Lower leg skin (tissue), 4 donors: ENCODE results near the gene ARHGAP15. TPM values are rescaled to one million over a fixed set of nuclear protein-coding genes. Genes with fewer than 3 reads are reported as not detected.

Experiments
- DNase-seq, 2 donors: peaks; one replicate each; pipeline ENCODE4 v3.0.0-alpha.2; 2019; ENCODE audit warnings: low spot score in 2 of 2
- H3K4me3 ChIP-seq: fragments of 200-600 bp; sonication (generic); 2 replicates; pipeline ENCODE4 v1.5.1; 2017; ENCODE audit warnings: mild to moderate bottlenecking, low read depth; ENCODE audit not compliant: poor library complexity, severe bottlenecking
- CTCF ChIP-seq, 3 donors: fragments of 450-650 bp; IDR thresholded peaks; one replicate each; pipeline ENCODE4 v1.5.1; 2016; ENCODE audit warnings: antibody characterized with exemption in 3 of 3, mild to moderate bottlenecking in 3 of 3, moderate library complexity in 2 of 3
- POLR2A ChIP-seq, 2 donors: fragments of 450-650 bp; IDR thresholded peaks; one replicate each; pipeline ENCODE4 v1.6.1; 2016 to 2017; ENCODE audit warnings: antibody characterized with exemption in 2 of 2, mild to moderate bottlenecking in 1 of 2, moderate library complexity in 1 of 2
- WGBS, 2 donors: methylation state at CpG; one replicate each; pipeline ENCODE4 v1.1.5; 2018; 5-methylcytosine and 5-hydroxymethylcytosine counted together
- intact Hi-C: fragments of 100-400 bp; cut with DNase I; formaldehyde crosslinking; loops from one replicate; pipeline ENCODE4 v1.15.0; 2023; ENCODE audit warnings: low total_unique reads
- total RNA-seq, 4 donors: library from RNA; depleted of rRNA; stranded (reverse); fragments of >200 nt; gene quantifications; one replicate each; pipeline ENCODE4 v1.1.0, GENCODE V29; 2016

The ARHGAP15 gene
- total RNA-seq, 4 donors from 2014 or later, result 1.1 to 4.6 (median 2.4) TPM

GRCh38 chr2:143466391-143466790 lies 337.2 kb downstream of the ARHGAP15 start:
- TF ChIP-seq CTCF (IDR thresholded peaks at IDR 0.05) (no peak), POLR2A (IDR thresholded peaks at IDR 0.05) (no peak)
- intact Hi-C loops, result no loop called here
- WGBS, 2 donors, result 61 to 69% methylated on average over 1 of the region's 1 CpG
- no peak overlapping the region for H3K4me3 ChIP-seq
- DNase-seq, result no peak

GRCh38 chr2:143467011-143467410 lies 337.8 kb downstream of the ARHGAP15 start:
- DNase-seq, result no peak
- TF ChIP-seq CTCF (IDR thresholded peaks at IDR 0.05), result no peak
- no peak for TF ChIP-seq POLR2A (IDR thresholded peaks at IDR 0.05)
- intact Hi-C loops, result no loop called here
- no peak overlapping the region for H3K4me3 ChIP-seq
- whole genome bisulfite sequencing, 2 donors, result 81 to 86% methylated on average over 3 of the region's 3 CpGs

- intact Hi-C loops, result no loop called here
- no peak for DNase-seq
- no peak for TF ChIP-seq POLR2A (IDR thresholded peaks at IDR 0.05)
- TF ChIP-seq CTCF (IDR thresholded peaks at IDR 0.05), result no peak
- H3K4me3 ChIP-seq, result no peak overlapping the region
Measured at GRCh38 chr2:143468341-143468888, 339.2 kb downstream of the ARHGAP15 start.

- WGBS, 2 donors, result 67 to 76% methylated on average over 7 of the region's 7 CpGs
- TF ChIP-seq CTCF (IDR thresholded peaks at IDR 0.05) (no peak), POLR2A (IDR thresholded peaks at IDR 0.05) (no peak)
- no peak overlapping the region for H3K4me3 ChIP-seq
- intact Hi-C loops, result no loop called here
- no peak for DNase-seq
Measured at GRCh38 chr2:143469323-143469722, 340.1 kb downstream of the ARHGAP15 start.

GRCh38 chr2:143471550-143471949 lies 342.3 kb downstream of the ARHGAP15 start:
- no peak for DNase-seq
- intact Hi-C loops, result no loop called here
- no peak overlapping the region for H3K4me3 ChIP-seq
- 94 to 97% methylated on average over 1 of the region's 1 CpG for WGBS, 2 donors
- no peak for TF ChIP-seq POLR2A (IDR thresholded peaks at IDR 0.05)
- no peak for TF ChIP-seq CTCF (IDR thresholded peaks at IDR 0.05)

GRCh38 chr2:143473216-143473615 lies 344.0 kb downstream of the ARHGAP15 start:
- intact Hi-C loops, result no loop called here
- WGBS, 2 donors, result 53 to 63% methylated on average over 3 of the region's 3 CpGs
- H3K4me3 ChIP-seq, result no peak overlapping the region
- TF ChIP-seq CTCF (IDR thresholded peaks at IDR 0.05) (no peak), POLR2A (IDR thresholded peaks at IDR 0.05) (no peak)
- DNase-seq, result no peak
